Measurements from ENCODE around the gene CHSY3.

CHSY3 gene

DNA sequence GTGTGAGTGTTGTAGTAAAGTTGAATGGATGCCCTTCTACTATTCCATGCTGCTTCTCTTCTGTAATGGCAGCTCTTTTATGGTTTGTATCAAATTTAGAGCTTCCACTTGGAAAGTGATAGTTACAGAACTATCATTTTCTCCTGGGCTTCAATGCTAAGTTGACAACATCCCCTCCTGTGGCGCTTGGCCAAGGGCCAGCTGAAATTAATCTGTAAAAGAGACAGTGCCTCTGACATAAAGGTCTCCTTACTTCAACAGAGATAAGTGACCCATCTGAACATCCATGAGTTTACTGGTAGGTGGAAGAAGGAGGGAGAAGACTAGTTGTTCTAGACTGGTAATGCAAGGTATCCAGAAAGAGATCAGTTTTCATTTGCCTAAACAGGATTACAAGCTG, 39.7 kb downstream of the CHSY3 start:
- H3K27ac ChIP-seq (ENCODE audit: low read depth, low read length): no peak overlapping the region
- H3K4me3 ChIP-seq (ENCODE audit: low read length): no peak overlapping the region
- no peaks in the 10 kb centered on the region for H3K79me2 ChIP-seq (ENCODE audit: control insufficient read depth, low read length)
- no peak overlapping the region for H3K4me2 ChIP-seq (ENCODE audit: low read length)
- no peaks in the 10 kb centered on the region for H3F3A ChIP-seq (ENCODE audit: control insufficient read depth, insufficient read depth)
- no peaks in the 10 kb centered on the region for H3K9me3 ChIP-seq (ENCODE audit: control insufficient read depth, insufficient read depth, low read length)
- no peaks in the 10 kb centered on the region for H4K20me1 ChIP-seq (ENCODE audit: control insufficient read depth, insufficient read depth, low read depth, low read length)
- H3K36me3 ChIP-seq (ENCODE audit: control insufficient read depth, low read length): no peaks in the 10 kb centered on the region
- no peaks in the 10 kb centered on the region for H3K9me2 ChIP-seq (replicated peaks; ENCODE audit: control insufficient read depth, low read length)
- H3K27me3 ChIP-seq (ENCODE audit: control insufficient read depth, low read length): no peaks in the 10 kb centered on the region
- H3K4me1 ChIP-seq (ENCODE audit: control insufficient read depth, low read length): no peaks in the 10 kb centered on the region
- no peak for TF ChIP-seq EZH2phosphoT487 (IDR thresholded peaks at IDR 0.05; ENCODE audit: borderline replicate concordance, low read length)
- TF ChIP-seq, protein P1, sequence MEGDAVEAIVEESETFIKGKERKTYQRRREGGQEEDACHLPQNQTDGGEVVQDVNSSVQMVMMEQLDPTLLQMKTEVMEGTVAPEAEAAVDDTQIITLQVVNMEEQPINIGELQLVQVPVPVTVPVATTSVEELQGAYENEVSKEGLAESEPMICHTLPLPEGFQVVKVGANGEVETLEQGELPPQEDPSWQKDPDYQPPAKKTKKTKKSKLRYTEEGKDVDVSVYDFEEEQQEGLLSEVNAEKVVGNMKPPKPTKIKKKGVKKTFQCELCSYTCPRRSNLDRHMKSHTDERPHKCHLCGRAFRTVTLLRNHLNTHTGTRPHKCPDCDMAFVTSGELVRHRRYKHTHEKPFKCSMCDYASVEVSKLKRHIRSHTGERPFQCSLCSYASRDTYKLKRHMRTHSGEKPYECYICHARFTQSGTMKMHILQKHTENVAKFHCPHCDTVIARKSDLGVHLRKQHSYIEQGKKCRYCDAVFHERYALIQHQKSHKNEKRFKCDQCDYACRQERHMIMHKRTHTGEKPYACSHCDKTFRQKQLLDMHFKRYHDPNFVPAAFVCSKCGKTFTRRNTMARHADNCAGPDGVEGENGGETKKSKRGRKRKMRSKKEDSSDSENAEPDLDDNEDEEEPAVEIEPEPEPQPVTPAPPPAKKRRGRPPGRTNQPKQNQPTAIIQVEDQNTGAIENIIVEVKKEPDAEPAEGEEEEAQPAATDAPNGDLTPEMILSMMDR (IDR thresholded peaks at IDR 0.05; ENCODE audit: low read depth, low read length, poor library complexity, severe bottlenecking): no peak

DNA sequence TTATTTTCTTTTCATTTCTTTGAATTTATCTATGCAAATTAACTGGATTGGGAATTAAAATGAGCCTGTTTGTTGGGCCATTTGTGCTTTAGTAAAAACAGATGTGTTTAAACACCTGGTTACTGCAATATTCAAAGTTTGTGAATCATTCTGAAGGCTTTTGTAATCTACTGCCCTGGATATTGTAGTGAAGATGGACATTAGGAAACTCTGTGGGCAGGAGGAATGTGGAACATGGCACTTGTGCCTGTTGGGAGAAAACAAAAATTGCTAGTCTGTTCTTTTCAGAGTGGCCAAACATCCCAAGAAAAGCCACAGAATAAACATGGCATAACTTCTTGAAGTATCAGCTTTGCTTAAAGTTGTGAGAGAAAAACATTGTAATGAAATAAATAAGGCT, 40.8 kb downstream of the CHSY3 start:
- Histone ChIP-seq H3K27me3 (ENCODE audit: control insufficient read depth, low read length) (no peaks in the 10 kb centered on the region), H3K27ac (ENCODE audit: low read depth, low read length) (no peak overlapping the region), H3F3A (ENCODE audit: control insufficient read depth, insufficient read depth) (no peaks in the 10 kb centered on the region), H3K4me1 (ENCODE audit: control insufficient read depth, low read length) (no peaks in the 10 kb centered on the region), H3K9me3 (ENCODE audit: control insufficient read depth, insufficient read depth, low read length) (no peaks in the 10 kb centered on the region), H3K79me2 (ENCODE audit: control insufficient read depth, low read length) (no peaks in the 10 kb centered on the region), H3K36me3 (ENCODE audit: control insufficient read depth, low read length) (no peaks in the 10 kb centered on the region), H4K20me1 (ENCODE audit: control insufficient read depth, insufficient read depth, low read depth, low read length) (no peaks in the 10 kb centered on the region), H3K4me3 (ENCODE audit: low read length) (no peak overlapping the region), H3K9me2 (replicated peaks; ENCODE audit: control insufficient read depth, low read length) (no peaks in the 10 kb centered on the region), H3K4me2 (ENCODE audit: low read length) (no peak overlapping the region)
- TF ChIP-seq, protein P1 (IDR thresholded peaks at IDR 0.05; ENCODE audit: low read depth, low read length, poor library complexity, severe bottlenecking): no peak
- no peak for TF ChIP-seq EZH2phosphoT487 (IDR thresholded peaks at IDR 0.05; ENCODE audit: borderline replicate concordance, low read length)

DNA sequence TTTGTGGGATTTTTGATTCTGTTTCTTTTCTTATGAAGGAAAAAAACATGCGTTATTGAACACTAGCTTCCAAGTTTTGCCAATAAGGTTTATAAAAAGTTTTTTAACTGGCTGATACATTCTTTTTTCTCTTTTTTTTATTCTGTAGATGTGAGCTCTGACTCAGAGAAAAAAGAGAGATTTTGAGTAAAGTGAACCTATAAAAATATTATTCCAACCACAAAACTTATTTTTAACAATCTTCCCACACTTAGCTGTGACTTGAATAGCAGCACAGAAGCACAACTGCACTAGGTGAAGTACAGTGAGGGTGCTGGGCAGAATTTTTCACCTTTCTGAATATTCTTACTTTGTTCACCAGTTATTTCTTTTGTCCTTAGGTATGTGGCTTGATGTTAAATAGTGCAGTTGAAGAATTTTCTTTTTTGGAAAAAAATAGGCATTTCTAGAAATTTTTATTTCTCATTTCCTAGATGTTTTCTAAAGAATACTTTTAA, 41.6 kb downstream of the CHSY3 start:
- H3K9me2 ChIP-seq (replicated peaks; ENCODE audit: control insufficient read depth, low read length): no peaks in the 10 kb centered on the region
- no peak overlapping the region for H3K4me3 ChIP-seq (ENCODE audit: low read length)
- no peaks in the 10 kb centered on the region for H3K36me3 ChIP-seq (ENCODE audit: control insufficient read depth, low read length)
- H4K20me1 ChIP-seq (ENCODE audit: control insufficient read depth, insufficient read depth, low read depth, low read length): no peaks in the 10 kb centered on the region
- H3F3A ChIP-seq (ENCODE audit: control insufficient read depth, insufficient read depth): no peaks in the 10 kb centered on the region
- H3K27ac ChIP-seq (ENCODE audit: low read depth, low read length): no peak overlapping the region
- H3K79me2 ChIP-seq (ENCODE audit: control insufficient read depth, low read length): no peaks in the 10 kb centered on the region
- H3K27me3 ChIP-seq (ENCODE audit: control insufficient read depth, low read length): no peaks in the 10 kb centered on the region
- H3K4me1 ChIP-seq (ENCODE audit: control insufficient read depth, low read length): no peaks in the 10 kb centered on the region
- TF ChIP-seq, protein P1 (IDR thresholded peaks at IDR 0.05; ENCODE audit: low read depth, low read length, poor library complexity, severe bottlenecking): no peak
- no peak for TF ChIP-seq EZH2phosphoT487 (IDR thresholded peaks at IDR 0.05; ENCODE audit: borderline replicate concordance, low read length)
- no peaks in the 10 kb centered on the region for H3K9me3 ChIP-seq (ENCODE audit: control insufficient read depth, insufficient read depth, low read length)
- H3K4me2 ChIP-seq (ENCODE audit: low read length): no peak overlapping the region
